Activated T-cell treated with anti-CD3 and anti-CD28 coated beads, Interleukin-2, amount 50 U/mL, for 24 hours (primary cell): Measurements from ENCODE around the gene ARHGEF10L.

Experiments
- DNase-seq: peaks from one replicate; pipeline ENCODE4 v3.0.0-alpha.2; 2020
- H3K27ac Mint-ChIP-seq: 2 replicates; pipeline ENCODE4 v1.8.0; 2020; ENCODE audit warnings: mild to moderate bottlenecking, mixed read lengths
- H3K27me3 Mint-ChIP-seq: 2 replicates; pipeline ENCODE4 v1.8.0; 2020; ENCODE audit warnings: mixed read lengths
- H3K36me3 Mint-ChIP-seq: 2 replicates; pipeline ENCODE4 v1.8.0; 2020; ENCODE audit warnings: low read depth, mixed read lengths
- H3K4me1 Mint-ChIP-seq: 2 replicates; pipeline ENCODE4 v1.8.0; 2020; ENCODE audit warnings: low read depth, mixed read lengths
- H3K4me3 Mint-ChIP-seq: 2 replicates; pipeline ENCODE4 v1.8.0; 2020; ENCODE audit warnings: mild to moderate bottlenecking, moderate library complexity, mixed read lengths
- H3K9me3 Mint-ChIP-seq: 2 replicates; pipeline ENCODE4 v1.8.0; 2020; ENCODE audit warnings: mixed read lengths

The ARHGEF10L gene

GRCh38 chr1:17566417-17566816 lies 26.9 kb downstream of the ARHGEF10L start:
- no peaks in the 10 kb centered on the region for H3K36me3 Mint-ChIP-seq
- H3K27me3 Mint-ChIP-seq, result peaks cover 6% of the 10 kb centered on the region
- DNase-seq, result no peak
- no peak overlapping the region for H3K4me3 Mint-ChIP-seq
- H3K4me1 Mint-ChIP-seq, result no peaks in the 10 kb centered on the region
- H3K9me3 Mint-ChIP-seq, result no peaks in the 10 kb centered on the region
- no peak overlapping the region for H3K27ac Mint-ChIP-seq

- H3K9me3 Mint-ChIP-seq, result no peaks in the 10 kb centered on the region
- no peak for DNase-seq
- H3K27ac Mint-ChIP-seq, result no peak overlapping the region
- H3K27me3 Mint-ChIP-seq, result peaks cover 6% of the 10 kb centered on the region
- H3K4me3 Mint-ChIP-seq, result no peak overlapping the region
- no peaks in the 10 kb centered on the region for H3K36me3 Mint-ChIP-seq
- no peaks in the 10 kb centered on the region for H3K4me1 Mint-ChIP-seq
Measured at GRCh38 chr1:17566892-17567291, 27.4 kb downstream of the ARHGEF10L start.

GRCh38 chr1:17567582-17567981 lies 28.1 kb downstream of the ARHGEF10L start:
- no peaks in the 10 kb centered on the region for H3K4me1 Mint-ChIP-seq
- no peaks in the 10 kb centered on the region for H3K36me3 Mint-ChIP-seq
- no peak overlapping the region for H3K27ac Mint-ChIP-seq
- no peak for DNase-seq
- H3K4me3 Mint-ChIP-seq, result no peak overlapping the region
- no peaks in the 10 kb centered on the region for H3K9me3 Mint-ChIP-seq
- peaks cover 6% of the 10 kb centered on the region for H3K27me3 Mint-ChIP-seq

GRCh38 chr1:17568014-17568900 lies 28.8 kb downstream of the ARHGEF10L start:
- Mint-ChIP-seq H3K9me3 (no peaks in the 10 kb centered on the region), H3K4me1 (no peaks in the 10 kb centered on the region), H3K27ac (no peak overlapping the region), H3K27me3 (peaks cover 6% of the 10 kb centered on the region), H3K36me3 (no peaks in the 10 kb centered on the region), H3K4me3 (no peak overlapping the region)
- DNase-seq, result no peak

- no peak for DNase-seq
- Mint-ChIP-seq H3K27me3 (peaks cover 6% of the 10 kb centered on the region), H3K4me3 (no peak overlapping the region), H3K4me1 (no peaks in the 10 kb centered on the region), H3K9me3 (no peaks in the 10 kb centered on the region), H3K27ac (no peak overlapping the region), H3K36me3 (no peaks in the 10 kb centered on the region)
Measured at GRCh38 chr1:17569200-17570139, 30.0 kb downstream of the ARHGEF10L start.

- H3K36me3 Mint-ChIP-seq, result no peaks in the 10 kb centered on the region
- no peak overlapping the region for H3K27ac Mint-ChIP-seq
- H3K4me3 Mint-ChIP-seq, result no peak overlapping the region
- H3K4me1 Mint-ChIP-seq, result no peaks in the 10 kb centered on the region
- H3K9me3 Mint-ChIP-seq, result no peaks in the 10 kb centered on the region
- DNase-seq, result no peak
- peaks cover 6% of the 10 kb centered on the region for H3K27me3 Mint-ChIP-seq
Measured at GRCh38 chr1:17570228-17570627, 30.7 kb downstream of the ARHGEF10L start.

GRCh38 chr1:17572264-17572985 lies 32.9 kb downstream of the ARHGEF10L start:
- H3K27ac Mint-ChIP-seq, result no peak overlapping the region
- no peak overlapping the region for H3K4me3 Mint-ChIP-seq
- no peak for DNase-seq
- H3K27me3 Mint-ChIP-seq, result peaks cover 6% of the 10 kb centered on the region
- no peaks in the 10 kb centered on the region for H3K9me3 Mint-ChIP-seq
- H3K36me3 Mint-ChIP-seq, result no peaks in the 10 kb centered on the region
- no peaks in the 10 kb centered on the region for H3K4me1 Mint-ChIP-seq

GRCh38 chr1:17573518-17574041 lies 34.1 kb downstream of the ARHGEF10L start:
- Mint-ChIP-seq H3K36me3 (no peaks in the 10 kb centered on the region), H3K4me3 (no peak overlapping the region), H3K27me3 (peaks cover 6% of the 10 kb centered on the region), H3K27ac (no peak overlapping the region), H3K9me3 (no peaks in the 10 kb centered on the region), H3K4me1 (no peaks in the 10 kb centered on the region)
- no peak for DNase-seq

GRCh38 chr1:17574516-17574915 lies 35.0 kb downstream of the ARHGEF10L start:
- no peak for DNase-seq
- no peak overlapping the region for H3K27ac Mint-ChIP-seq

GRCh38 chr1:17575797-17576518 lies 36.5 kb downstream of the ARHGEF10L start:
- no peak overlapping the region for H3K27ac Mint-ChIP-seq
- H3K4me1 Mint-ChIP-seq, result no peaks in the 10 kb centered on the region
- no peaks in the 10 kb centered on the region for H3K9me3 Mint-ChIP-seq
- H3K27me3 Mint-ChIP-seq, result no peaks in the 10 kb centered on the region
- H3K4me3 Mint-ChIP-seq, result no peak overlapping the region
- no peak for DNase-seq
- no peaks in the 10 kb centered on the region for H3K36me3 Mint-ChIP-seq

More at GRCh38 chr1:17574516-17574915, 35.0 kb downstream of the ARHGEF10L start:
- Mint-ChIP-seq H3K27me3 (peaks cover 6% of the 10 kb centered on the region), H3K4me1 (no peaks in the 10 kb centered on the region), H3K4me3 (no peak overlapping the region), H3K9me3 (no peaks in the 10 kb centered on the region), H3K36me3 (no peaks in the 10 kb centered on the region)

GRCh38 chr1:17576519-17576853 lies 37.0 kb downstream of the ARHGEF10L start:
- Mint-ChIP-seq H3K4me3 (no peak overlapping the region), H3K27ac (no peak overlapping the region), H3K36me3 (no peaks in the 10 kb centered on the region), H3K9me3 (no peaks in the 10 kb centered on the region), H3K27me3 (no peaks in the 10 kb centered on the region), H3K4me1 (peaks cover 1% of the 10 kb centered on the region)
- no peak for DNase-seq

- no peaks in the 10 kb centered on the region for H3K27me3 Mint-ChIP-seq
Measured at GRCh38 chr1:17577907-17578297, 38.4 kb downstream of the ARHGEF10L start.

GRCh38 chr1:17579951-17580939 lies 40.7 kb downstream of the ARHGEF10L start:
- DNase-seq, result no peak
- H3K9me3 Mint-ChIP-seq, result no peaks in the 10 kb centered on the region
- no peaks in the 10 kb centered on the region for H3K27me3 Mint-ChIP-seq
- H3K4me1 Mint-ChIP-seq, result peaks cover 2% of the 10 kb centered on the region
- no peak overlapping the region for H3K4me3 Mint-ChIP-seq
- H3K27ac Mint-ChIP-seq, result no peak overlapping the region
- no peaks in the 10 kb centered on the region for H3K36me3 Mint-ChIP-seq

More at GRCh38 chr1:17577907-17578297, 38.4 kb downstream of the ARHGEF10L start:
- Mint-ChIP-seq H3K9me3 (no peaks in the 10 kb centered on the region), H3K4me3 (no peak overlapping the region), H3K4me1 (peaks cover 2% of the 10 kb centered on the region), H3K27ac (no peak overlapping the region), H3K36me3 (no peaks in the 10 kb centered on the region)
- DNase-seq, result no peak
